Endothelial cell of umbilical vein (primary cell): Measurements from ENCODE around the gene LRRC47. TPM values are rescaled to one million over a fixed set of nuclear protein-coding genes. Genes with fewer than 3 reads are reported as not detected.
"Not testable (repeated sequence)": the region's sequence is repeated elsewhere in the genome, so short reads cannot be mapped to it uniquely, and the experiment has no call there.

Experiments used
- BruUV-seq: library from RNA; stranded (reverse); fragments of 400-500 nt; replicated peaks from 2 replicates; lab custom pipeline; 2021; lab: Mats Ljungman, UMichigan
- CTCF ChIA-PET: fragments of 300-600, 350-600 bp; sonication (Branson Sonifier 250); formaldehyde crosslinking; loops from one replicate; lab custom pipeline; 2021; ENCODE audit warnings: antibody characterized with exemption, inconsistent platforms; lab: Charles Lee
- POLR2A ChIA-PET: fragments of 300-600, 350-600 bp; sonication (Branson Sonifier 250); formaldehyde crosslinking; loops from one replicate; lab custom pipeline; 2021; ENCODE audit warnings: antibody characterized with exemption, inconsistent platforms; lab: Charles Lee
- DNase-seq: peaks from one replicate; pipeline ENCODE4 v3.0.0-alpha.2; 2011; ENCODE audit warnings: low read depth, low spot score
- FAIRE-seq: peaks from 2 replicates; lab custom pipeline; 2011; peaks lifted over from hg19 to GRCh38; lab: Jason Lieb, UNC
- H2AFZ ChIP-seq: 2 replicates; pipeline ENCODE4 v1.6.0; 2012; ENCODE audit warnings: low read depth, low read length, control low read depth, inconsistent platforms
- H3K27ac ChIP-seq: 2 replicates; pipeline ENCODE4 v1.5.1; 2011; ENCODE audit warnings: low read depth, mild to moderate bottlenecking, control low read depth, low read length, moderate library complexity; ENCODE audit not compliant: insufficient read depth
- H3K27me3 ChIP-seq, 2 experiments: 2 replicates each; pipeline versions ENCODE4 v1.6.0 to v1.6.1; 2011; ENCODE audit warnings: low read length in 2 of 2, mixed read lengths in 1 of 2; ENCODE audit not compliant: control insufficient read depth in 2 of 2, insufficient read depth in 2 of 2
- H3K36me3 ChIP-seq, 2 experiments: 2 replicates in 1 of 2; 3 replicates in 1 of 2; pipeline ENCODE4 v1.5.1; 2011; ENCODE audit warnings: low read length in 2 of 2, mild to moderate bottlenecking in 1 of 2, moderate library complexity in 1 of 2; ENCODE audit not compliant: control insufficient read depth in 2 of 2, insufficient read depth in 2 of 2; ENCODE audit errors: extremely low read depth in 1 of 2
- H3K4me1 ChIP-seq: 3 replicates; pipeline ENCODE4 v1.5.1; 2011; ENCODE audit warnings: mild to moderate bottlenecking, low read length; ENCODE audit not compliant: control insufficient read depth, insufficient read depth; ENCODE audit errors: extremely low read depth
- H3K4me2 ChIP-seq: 2 replicates; pipeline ENCODE4 v1.6.1; 2011; ENCODE audit warnings: low read length, control low read depth, mixed read lengths; ENCODE audit not compliant: insufficient read depth
- H3K4me3 ChIP-seq, 3 experiments: fragments of 200-600 bp in 1 of 3; sonication (generic), shearing (Covaris generic) in 1 of 3; replicated peaks in 1 of 3; 2 replicates each; pipeline ENCODE4 v1.5.1; 2011 to 2016; ENCODE audit warnings: control low read depth in 3 of 3, low read length in 3 of 3, mild to moderate bottlenecking in 2 of 3, inconsistent platforms in 1 of 3, low read depth in 1 of 3, moderate library complexity in 1 of 3; ENCODE audit not compliant: insufficient read depth in 1 of 3
- H3K79me2 ChIP-seq: 2 replicates; pipeline ENCODE4 v1.6.0; 2012; ENCODE audit warnings: low read length, inconsistent platforms; ENCODE audit not compliant: control insufficient read depth, insufficient read depth
- H3K9ac ChIP-seq: replicated peaks from 2 replicates; pipeline ENCODE3; 2011; ENCODE audit warnings: low read length, control low read depth; ENCODE audit not compliant: insufficient read depth; ENCODE audit errors: extremely low read depth
- H3K9me1 ChIP-seq: replicated peaks from 3 replicates; pipeline ENCODE4 v1.6.0; 2011; ENCODE audit warnings: mild to moderate bottlenecking, low read length; ENCODE audit not compliant: control insufficient read depth, insufficient read depth; ENCODE audit errors: extremely low read depth
- H3K9me3 ChIP-seq: replicated peaks from 2 replicates; pipeline ENCODE4 v1.5.1; 2012; ENCODE audit warnings: low read length, inconsistent platforms; ENCODE audit not compliant: control insufficient read depth, insufficient read depth
- H4K20me1 ChIP-seq: replicated peaks from 2 replicates; pipeline ENCODE3; 2011; ENCODE audit warnings: mild to moderate bottlenecking, low read length; ENCODE audit not compliant: control insufficient read depth, insufficient read depth; ENCODE audit errors: extremely low read depth
- CTCF ChIP-seq, 2 donors: IDR thresholded peaks; 1 replicate in 1 of 2; 2 replicates in 1 of 2; pipeline ENCODE4 v1.5.1; 2011; ENCODE audit warnings: low read length in 2 of 2, mild to moderate bottlenecking in 2 of 2, moderate library complexity in 2 of 2, control low read depth in 1 of 2, inconsistent platforms in 1 of 2, low read depth in 1 of 2; ENCODE audit not compliant: insufficient read depth in 1 of 2; ENCODE audit errors: extremely low read depth in 1 of 2
- EZH2 ChIP-seq: IDR thresholded peaks from 2 replicates; pipeline ENCODE4 v1.6.1; 2012; ENCODE audit warnings: borderline replicate concordance, low read depth, mild to moderate bottlenecking, moderate library complexity, low read length, inconsistent platforms; ENCODE audit not compliant: severe bottlenecking
- FOS ChIP-seq: IDR thresholded peaks from 2 replicates; pipeline ENCODE4 v1.6.1; 2011; ENCODE audit warnings: mild to moderate bottlenecking, low read length, moderate library complexity, borderline replicate concordance; ENCODE audit not compliant: insufficient read depth
- GATA2 ChIP-seq: IDR thresholded peaks from 2 replicates; pipeline ENCODE4 v1.7.0; 2011; ENCODE audit warnings: low read depth, mild to moderate bottlenecking, moderate library complexity, mixed read lengths, low read length; ENCODE audit not compliant: insufficient read length, insufficient read depth
- JUN ChIP-seq: IDR thresholded peaks from 2 replicates; pipeline ENCODE4 v1.6.1; 2011; ENCODE audit warnings: borderline replicate concordance, low read depth; ENCODE audit not compliant: insufficient read length, insufficient read depth
- MAX ChIP-seq: IDR thresholded peaks from 2 replicates; pipeline ENCODE4 v1.6.1; 2011; ENCODE audit not compliant: insufficient read depth, insufficient read length
- MYC ChIP-seq: IDR thresholded peaks from one replicate; pipeline ENCODE4 v1.6.1; 2011; ENCODE audit warnings: mild to moderate bottlenecking, low read depth, low read length
- POLR2A ChIP-seq: IDR thresholded peaks from 2 replicates; pipeline ENCODE4 v1.6.1; 2012; ENCODE audit warnings: low read depth, mild to moderate bottlenecking, control low read depth, low read length
- POLR2AphosphoS5 ChIP-seq: IDR thresholded peaks from 2 replicates; pipeline ENCODE4 v1.6.1; 2012; ENCODE audit warnings: low read depth, mild to moderate bottlenecking, control low read depth, low read length, moderate library complexity; ENCODE audit not compliant: insufficient read depth
- dilution Hi-C: fragments of 300-500 bp; cut with MboI; formaldehyde crosslinking; loops from one replicate; pipeline ENCODE4 v1.15.0; 2019; ENCODE audit warnings: low sequenced_read_pairs; ENCODE audit not compliant: extremely low pct_ligation_motif_present
- intact Hi-C: fragments of 100-400 bp; cut with micrococcal nuclease; formaldehyde crosslinking; loops from one replicate; pipeline ENCODE4 v1.10.0; 2022
- polyA plus RNA-seq, 4 experiments: library from polyadenylated mRNA; depleted of rRNA in 3 of 4; stranded (reverse) in 3 of 4; unstranded in 1 of 4; fragments of >200 nt; gene quantifications; 2 replicates each; pipeline versions ENCODE4 v1.2.1 to v1.2.3, GENCODE V29; 2011 to 2012; ENCODE audit warnings: missing spikeins in 1 of 4
- total RNA-seq: library from RNA; stranded (reverse); gene quantifications from 2 replicates; pipeline ENCODE4 v1.2.3, GENCODE V29; 2021

LRRC47 gene
- total and polyA plus RNA-seq, 2 donors (not counting 3 experiments of a cell fraction or from before 2014, with no cell fraction given) = 23.7 to 42.5 TPM

- dilution Hi-C loops = no loop called here
- H4K20me1 ChIP-seq = no peaks in the 10 kb centered on the region
- no peaks in the 10 kb centered on the region for H3K9me3 ChIP-seq
These were observed 15.3 kb upstream of the LRRC47 start for GRCh38 chr1:3811595-3811911.

GRCh38 chr1:3810149-3810761 is 14.0 kb upstream of the LRRC47 start:
- H3K27ac ChIP-seq, BruUV-seq, H3K4me1 ChIP-seq, FAIRE-seq, H3K4me3 ChIP-seq, DNase-seq, H2AFZ ChIP-seq, intact Hi-C loops, H3K9ac ChIP-seq, POLR2A ChIA-PET, H3K79me2 ChIP-seq, H3K9me1 ChIP-seq, H3K36me3 ChIP-seq, CTCF ChIA-PET, H3K4me2 ChIP-seq, dilution Hi-C loops, H4K20me1 ChIP-seq, H3K27me3 ChIP-seq, H3K9me3 ChIP-seq: not testable (repeated sequence)

More at GRCh38 chr1:3811595-3811911, 15.3 kb upstream of the LRRC47 start:
- H3K36me3 ChIP-seq = peaks cover 0 to 3% of the 10 kb centered on the region in 2 experiments
- no peak overlapping the region for H2AFZ ChIP-seq
- no peaks in the 10 kb centered on the region for H3K4me1 ChIP-seq
- no peak overlapping the region for H3K4me2 ChIP-seq
- H3K9me1 ChIP-seq = no peaks in the 10 kb centered on the region
- TF ChIP-seq MAX (no peak), POLR2A (no peak), GATA2 (no peak), CTCF (IDR thresholded peaks at IDR 0.05; ENCODE audit: extremely low read depth in 1 of 2, insufficient read depth in 1 of 2, low read depth in 1 of 2, low read length in 2 of 2) (no peak), EZH2 (no peak), FOS (no peak), JUN (no peak), POLR2AphosphoS5 (no peak), MYC (no peak)
- FAIRE-seq (no peak), DNase-seq (no peak)
- no peak overlapping the region for H3K27ac ChIP-seq
- intact Hi-C loops = no loop called here
- CTCF ChIA-PET = no interaction called here
- POLR2A ChIA-PET = no interaction called here
- H3K27me3 ChIP-seq = no peaks in the 10 kb centered on the region
- no peak overlapping the region for H3K9ac ChIP-seq
- BruUV-seq = no TSS peak
- no peak overlapping the region for H3K4me3 ChIP-seq
- no peaks in the 10 kb centered on the region for H3K79me2 ChIP-seq
